HUES64 (cell line): ENCODE data around the gene FCN3.
A peak's percentile ranks its signal among the peaks of the same experiment; 100 is the strongest.

Experiments
- H3K27ac ChIP-seq: 2 replicates; pipeline ENCODE4 v1.7.0; 2013; ENCODE audit warnings: low read depth, low read length, inconsistent platforms
- H3K27me3 ChIP-seq: 2 replicates; pipeline ENCODE4 v1.6.1; 2013; ENCODE audit warnings: mild to moderate bottlenecking, low read length; ENCODE audit not compliant: insufficient read depth
- H3K36me3 ChIP-seq: 2 replicates; pipeline ENCODE4 v1.6.1; 2013; ENCODE audit warnings: mild to moderate bottlenecking, low read length; ENCODE audit not compliant: insufficient read depth
- H3K4me1 ChIP-seq: 2 replicates; pipeline ENCODE4 v1.6.1; 2013; ENCODE audit warnings: mild to moderate bottlenecking, low read length, moderate library complexity; ENCODE audit not compliant: insufficient read depth
- H3K4me3 ChIP-seq: 2 replicates; pipeline ENCODE4 v1.5.1; 2013; ENCODE audit warnings: mild to moderate bottlenecking, low read length, moderate library complexity
- H3K9ac ChIP-seq: 2 replicates; pipeline ENCODE4 v1.6.1; 2013; ENCODE audit warnings: mild to moderate bottlenecking, low read depth, low read length
- H3K9me3 ChIP-seq: 2 replicates; pipeline ENCODE4 v1.6.1; 2013; ENCODE audit warnings: low read depth, low read length; ENCODE audit not compliant: insufficient read depth
- WGBS: fragments of 150-250, 120-280 bp; methylation state at CpG from one replicate; pipeline ENCODE4 v1.1.7; 2013; ENCODE audit warnings: missing lambda C conversion rate; 5-methylcytosine and 5-hydroxymethylcytosine counted together

Gene FCN3

DNA sequence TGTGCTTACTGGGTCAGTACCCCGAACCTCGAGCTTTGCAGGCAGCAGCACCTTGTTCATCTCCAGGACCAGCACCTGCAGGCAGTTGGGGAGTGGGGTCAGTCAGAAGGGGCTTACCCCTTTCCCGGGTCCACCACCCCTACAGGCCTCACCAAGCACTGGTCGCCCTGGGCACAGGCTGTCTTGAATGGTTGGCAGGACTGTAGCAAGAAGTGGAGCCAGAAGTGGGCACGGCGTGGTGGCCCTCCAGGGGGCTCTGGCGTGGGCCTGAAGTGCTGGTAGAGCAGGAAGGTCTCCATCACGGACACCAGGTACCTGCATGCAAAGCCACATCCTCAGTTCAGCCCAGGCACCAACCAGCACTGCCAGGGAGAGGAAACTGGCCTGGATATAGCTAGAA is 13.1 kb downstream of the FCN3 start:
- H3K4me3 ChIP-seq, result peak overlapping the region; percentile 76; the same call in 1 of the 2 replicates
- peaks cover 15% of the 10 kb centered on the region for H3K4me1 ChIP-seq
- H3K27me3 ChIP-seq, result peaks cover 47% of the 10 kb centered on the region
- no peak overlapping the region for H3K9ac ChIP-seq
- no peaks in the 10 kb centered on the region for H3K9me3 ChIP-seq
- 88% methylated on average over 8 of the region's 8 CpGs for WGBS
- no peaks in the 10 kb centered on the region for H3K36me3 ChIP-seq
- no peak overlapping the region for H3K27ac ChIP-seq

GRCh38 chr1:27361044-27361402 is 13.6 kb downstream of the FCN3 start:
- 33% methylated on average over 21 of the region's 21 CpGs for WGBS

DNA sequence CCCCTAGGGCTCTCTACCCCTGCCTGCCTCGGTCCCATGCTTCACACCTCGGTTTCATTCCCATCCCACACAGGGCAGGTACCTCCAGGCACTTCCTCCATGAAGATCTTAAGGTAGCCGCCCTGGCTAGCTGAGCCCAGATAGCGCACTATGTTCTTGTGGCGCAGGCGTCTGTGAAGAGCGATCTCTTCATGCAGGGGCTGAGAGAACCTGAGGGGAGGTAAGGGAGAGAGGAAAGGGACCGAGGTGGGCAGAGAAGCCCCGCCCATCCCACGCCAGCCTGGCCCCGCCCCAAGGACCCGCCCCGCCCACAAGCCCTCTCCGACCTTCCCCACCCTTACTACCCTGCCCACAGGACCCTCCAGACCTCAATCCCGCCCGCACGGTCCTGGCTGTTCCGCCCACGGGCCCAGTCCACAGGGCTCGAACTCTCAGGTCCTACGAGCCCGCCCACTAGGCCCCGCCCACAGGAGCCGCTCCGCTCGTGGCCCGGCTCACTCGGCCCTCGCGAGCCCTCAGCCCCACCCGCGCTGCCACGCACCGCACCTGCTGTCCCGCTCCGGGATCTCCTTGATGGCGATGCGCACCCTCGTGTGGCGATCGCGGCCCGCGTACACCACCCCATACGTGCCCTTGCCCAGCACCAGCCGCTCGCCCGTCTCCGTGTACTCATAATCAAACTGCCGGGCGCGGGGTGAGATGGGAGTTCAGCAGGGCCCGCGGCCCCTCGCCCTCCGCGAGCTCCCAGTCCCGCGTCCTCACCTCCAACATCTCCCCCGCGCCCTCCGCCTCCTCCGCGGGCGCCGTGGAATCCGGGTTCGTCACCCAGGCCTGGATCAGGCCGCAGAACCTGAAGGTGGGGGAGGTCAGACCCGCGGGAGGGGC is 14.2 kb downstream of the FCN3 start:
- H3K9ac ChIP-seq, result peak overlapping the region; percentile 37; the same call in 1 of the 2 replicates
- no peak overlapping the region for H3K27ac ChIP-seq
- 2% methylated on average over 68 of the region's 71 CpGs for WGBS
- peaks cover 15% of the 10 kb centered on the region for H3K4me1 ChIP-seq
- H3K9me3 ChIP-seq, result no peaks in the 10 kb centered on the region
- peak overlapping the region; percentile 76 for H3K4me3 ChIP-seq
- H3K36me3 ChIP-seq, result no peaks in the 10 kb centered on the region; the same call in 1 of the 2 replicates
- H3K27me3 ChIP-seq, result peaks cover 47% of the 10 kb centered on the region

More at GRCh38 chr1:27361044-27361402, 13.6 kb downstream of the FCN3 start:
- Histone ChIP-seq H3K4me3 (peak overlapping the region; percentile 76), H3K27ac (no peak overlapping the region), H3K9ac (peak overlapping the region; percentile 37; the same call in 1 of the 2 replicates), H3K27me3 (peaks cover 47% of the 10 kb centered on the region), H3K36me3 (no peaks in the 10 kb centered on the region; the same call in 1 of the 2 replicates), H3K4me1 (peaks cover 15% of the 10 kb centered on the region), H3K9me3 (no peaks in the 10 kb centered on the region)

- H3K27ac ChIP-seq, result no peak overlapping the region
- H3K9ac ChIP-seq, result no peak overlapping the region
- H3K27me3 ChIP-seq, result peaks cover 47% of the 10 kb centered on the region
- H3K4me1 ChIP-seq, result 0 out of 2 replicates have a peak, but pooled peaks cover 10% of the 10 kb centered on the region
- no peaks in the 10 kb centered on the region; the same call in 1 of the 2 replicates for H3K36me3 ChIP-seq
- H3K9me3 ChIP-seq, result no peaks in the 10 kb centered on the region
- 50% methylated on average over 9 of the region's 9 CpGs for WGBS
- peak overlapping the region; percentile 76 for H3K4me3 ChIP-seq
Observed at GRCh38 chr1:27359822-27360158, 14.8 kb downstream of the FCN3 start.

- Histone ChIP-seq H3K36me3 (no peaks in the 10 kb centered on the region; the same call in 1 of the 2 replicates), H3K27ac (no peak overlapping the region), H3K4me1 (0 out of 2 replicates have a peak, but pooled peaks cover 3% of the 10 kb centered on the region), H3K9me3 (no peaks in the 10 kb centered on the region), H3K4me3 (no peak overlapping the region), H3K27me3 (peaks cover 47% of the 10 kb centered on the region), H3K9ac (no peak overlapping the region)
- 94% methylated on average over 5 of the region's 5 CpGs for WGBS
Observed at GRCh38 chr1:27358928-27359313, 15.7 kb downstream of the FCN3 start.

GRCh38 chr1:27358038-27358927 is 16.3 kb downstream of the FCN3 start:
- WGBS, result 95% methylated on average over 21 of the region's 21 CpGs
- Histone ChIP-seq H3K27me3 (peaks cover 47% of the 10 kb centered on the region), H3K9ac (no peak overlapping the region), H3K27ac (no peak overlapping the region), H3K36me3 (no peaks in the 10 kb centered on the region; the same call in 1 of the 2 replicates), H3K9me3 (no peaks in the 10 kb centered on the region), H3K4me3 (no peak overlapping the region), H3K4me1 (0 out of 2 replicates have a peak, but pooled peaks cover 3% of the 10 kb centered on the region)

GRCh38 chr1:27357281-27358037 is 17.2 kb downstream of the FCN3 start:
- WGBS, result 29% methylated on average over 40 of the region's 40 CpGs
- peaks cover 47% of the 10 kb centered on the region for H3K27me3 ChIP-seq
- H3K9me3 ChIP-seq, result no peaks in the 10 kb centered on the region
- H3K4me1 ChIP-seq, result 0 out of 2 replicates have a peak, but pooled peaks cover 3% of the 10 kb centered on the region
- H3K36me3 ChIP-seq, result no peaks in the 10 kb centered on the region; the same call in 1 of the 2 replicates
- H3K27ac ChIP-seq, result no peak overlapping the region
- H3K9ac ChIP-seq, result no peak overlapping the region
- 0 out of 2 replicates have a peak overlapping the region, but pooled peaks have one; percentile 5 for H3K4me3 ChIP-seq

GRCh38 chr1:27356619-27357280 is 17.9 kb downstream of the FCN3 start:
- H3K4me3 ChIP-seq, result no peak overlapping the region
- no peak overlapping the region for H3K9ac ChIP-seq
- H3K27ac ChIP-seq, result no peak overlapping the region
- 0 out of 2 replicates have a peak, but pooled peaks cover 3% of the 10 kb centered on the region for H3K4me1 ChIP-seq
- no peaks in the 10 kb centered on the region; the same call in 1 of the 2 replicates for H3K36me3 ChIP-seq
- H3K27me3 ChIP-seq, result peaks cover 42% of the 10 kb centered on the region
- 84% methylated on average over 37 of the region's 37 CpGs for WGBS
- no peaks in the 10 kb centered on the region for H3K9me3 ChIP-seq

GRCh38 chr1:27356277-27356618 is 18.4 kb downstream of the FCN3 start:
- Histone ChIP-seq H3K27ac (no peak overlapping the region), H3K9me3 (no peaks in the 10 kb centered on the region), H3K4me3 (no peak overlapping the region), H3K36me3 (no peaks in the 10 kb centered on the region; the same call in 1 of the 2 replicates), H3K9ac (no peak overlapping the region), H3K4me1 (0 out of 2 replicates have a peak, but pooled peaks cover 3% of the 10 kb centered on the region), H3K27me3 (peaks cover 36% of the 10 kb centered on the region)
- 92% methylated on average over 13 of the region's 13 CpGs for WGBS

DNA sequence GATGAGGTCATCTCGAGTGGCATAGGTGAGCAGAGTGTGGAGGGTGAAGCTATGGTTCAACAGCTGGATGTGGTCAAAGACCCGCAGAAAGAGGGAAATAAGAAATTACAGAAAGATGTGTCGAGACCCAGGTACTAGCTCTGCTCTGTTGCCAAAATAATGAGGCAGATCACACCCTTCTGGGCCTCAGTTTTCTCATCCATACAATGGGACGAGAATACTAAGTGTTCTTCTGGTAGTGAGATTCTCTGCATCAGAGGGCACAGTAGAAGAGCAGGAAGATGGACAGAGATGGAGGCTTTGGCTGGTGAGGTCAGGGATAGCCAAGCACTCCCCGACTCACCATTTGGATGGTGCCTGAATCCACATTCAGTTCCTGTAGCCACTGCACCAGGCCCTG is 18.9 kb downstream of the FCN3 start:
- Histone ChIP-seq H3K4me3 (no peak overlapping the region), H3K27ac (no peak overlapping the region), H3K9ac (no peak overlapping the region), H3K9me3 (no peaks in the 10 kb centered on the region), H3K36me3 (no peaks in the 10 kb centered on the region; the same call in 1 of the 2 replicates), H3K4me1 (0 out of 2 replicates have a peak, but pooled peaks cover 3% of the 10 kb centered on the region), H3K27me3 (peaks cover 31% of the 10 kb centered on the region)
- WGBS, result 92% methylated on average over 5 of the region's 5 CpGs
